GM23248 (cell line): ENCODE data around the gene ERN2.

Source experiments
- EZH2 ChIP-seq: fragments of 200-600 bp; sonication (generic); IDR thresholded peaks from 2 replicates; pipeline ENCODE4 v1.6.1; 2018; ENCODE audit warnings: antibody characterized with exemption, mild to moderate bottlenecking; ENCODE audit not compliant: insufficient read depth, poor library complexity, severe bottlenecking
- EZH2phosphoT487 ChIP-seq: fragments of 200-600 bp; sonication (generic); IDR thresholded peaks from 2 replicates; pipeline ENCODE4 v1.6.1; 2018; ENCODE audit warnings: antibody characterized with exemption, moderate library complexity, mild to moderate bottlenecking, low read depth; ENCODE audit not compliant: insufficient read depth

DNA sequence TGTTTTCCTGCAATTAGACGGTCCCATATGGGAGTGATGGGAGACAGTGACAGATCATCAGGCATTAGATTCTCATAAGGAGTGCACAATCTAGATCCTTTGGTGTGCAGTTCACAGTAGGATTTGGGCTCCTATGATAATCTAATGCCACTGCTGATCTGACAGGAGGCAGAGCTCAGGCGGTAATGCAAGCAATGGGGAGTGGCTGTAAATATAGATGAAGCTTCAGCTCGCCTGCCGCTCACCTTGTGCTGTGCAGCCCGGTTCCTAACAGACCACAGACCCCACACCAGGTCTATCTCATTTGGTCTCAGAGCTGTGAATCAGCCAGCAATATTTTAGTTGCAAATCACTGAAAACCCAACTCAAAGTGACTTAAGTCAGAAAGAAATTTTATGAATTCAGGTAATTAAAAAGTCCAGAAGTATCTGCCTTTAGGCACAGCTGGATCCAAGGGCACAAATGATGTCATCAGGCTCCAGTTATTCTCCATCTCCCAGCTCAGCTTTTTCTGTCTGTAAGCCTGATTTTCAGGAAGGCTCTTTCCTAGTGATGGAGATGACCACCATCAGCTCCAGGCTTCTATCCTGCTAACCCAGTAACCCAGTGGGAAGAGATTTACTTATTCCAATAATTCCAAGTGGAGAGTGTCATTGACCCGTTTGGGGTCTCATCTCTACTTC is 45.1 kb upstream of the ERN2 start:
- TF ChIP-seq EZH2 (no peak), EZH2phosphoT487 (no peak)
